T-helper 1 cell treated with Interleukin-12 subunit alpha and Interleukin-12 subunit beta and Interleukin-4 antibody, amounts not matched to agents 30 ng/mL and 1 ng/mL, for 36 hours (primary cell): ENCODE results near the gene CEND1. TPM values are rescaled to one million over a fixed set of nuclear protein-coding genes. Genes with fewer than 3 reads are reported as not detected.
"Not testable (repeated sequence)": the region's sequence is repeated elsewhere in the genome, so short reads cannot be mapped to it uniquely, and the experiment has no call there.

Source experiments
- intact Hi-C: fragments of 100-400 bp; cut with micrococcal nuclease; formaldehyde crosslinking; loops from one replicate; pipeline ENCODE4 v1.15.1; 2024
- total RNA-seq: library from RNA; stranded (reverse); gene quantifications from 2 replicates; pipeline ENCODE4 v1.2.3, GENCODE V29; 2022

The CEND1 gene
- total RNA-seq, 1 donor from 2014 or later: 4.1 TPM

DNA sequence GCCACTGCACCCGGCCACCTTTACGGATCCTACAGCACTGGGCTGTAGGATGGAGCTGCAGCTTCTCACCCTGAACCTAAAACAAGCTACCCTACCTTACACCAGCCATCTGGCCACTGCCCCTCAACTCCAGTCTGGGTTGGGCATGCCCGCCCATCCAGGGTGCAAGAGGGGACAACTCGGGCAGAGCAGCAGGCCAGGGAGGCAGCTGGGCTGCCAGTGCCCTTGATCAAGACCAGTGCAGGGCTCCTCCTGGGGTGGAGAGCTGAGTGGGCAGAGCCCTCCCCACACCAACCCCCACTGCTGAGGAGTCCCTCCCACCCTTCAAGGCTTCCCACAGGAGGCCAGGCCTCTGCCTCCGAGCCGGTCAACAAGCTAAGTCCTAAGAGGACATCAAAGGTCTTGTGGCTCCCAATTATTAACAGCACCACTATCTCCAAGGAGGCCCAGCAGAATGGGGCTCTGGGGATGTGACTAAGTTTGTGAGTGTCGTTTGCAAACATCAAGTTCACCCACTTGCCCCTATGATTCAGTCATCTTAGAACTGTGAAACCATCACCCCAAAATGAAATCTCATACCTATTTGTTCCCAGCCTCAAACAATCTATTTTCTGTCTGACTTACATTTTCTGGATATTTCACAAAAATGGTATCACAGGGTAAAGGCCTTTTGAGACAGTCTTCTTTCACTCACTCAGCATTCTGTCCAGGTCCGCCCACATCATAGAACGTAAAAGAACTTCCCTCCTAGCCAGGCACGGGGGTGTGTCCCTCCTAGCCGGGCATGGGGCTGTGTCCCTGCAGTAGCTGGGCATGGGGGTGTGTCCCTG is 23.6 kb downstream of the CEND1 start:
- intact Hi-C loops: no loop called here

GRCh38 chr11:765802-766091 is 24.1 kb downstream of the CEND1 start:
- intact Hi-C loops: loop anchor here (1.0 kb wide), 2 partner anchors 42 to 103 kb away; no protein-coding TSS in a partner anchor

DNA sequence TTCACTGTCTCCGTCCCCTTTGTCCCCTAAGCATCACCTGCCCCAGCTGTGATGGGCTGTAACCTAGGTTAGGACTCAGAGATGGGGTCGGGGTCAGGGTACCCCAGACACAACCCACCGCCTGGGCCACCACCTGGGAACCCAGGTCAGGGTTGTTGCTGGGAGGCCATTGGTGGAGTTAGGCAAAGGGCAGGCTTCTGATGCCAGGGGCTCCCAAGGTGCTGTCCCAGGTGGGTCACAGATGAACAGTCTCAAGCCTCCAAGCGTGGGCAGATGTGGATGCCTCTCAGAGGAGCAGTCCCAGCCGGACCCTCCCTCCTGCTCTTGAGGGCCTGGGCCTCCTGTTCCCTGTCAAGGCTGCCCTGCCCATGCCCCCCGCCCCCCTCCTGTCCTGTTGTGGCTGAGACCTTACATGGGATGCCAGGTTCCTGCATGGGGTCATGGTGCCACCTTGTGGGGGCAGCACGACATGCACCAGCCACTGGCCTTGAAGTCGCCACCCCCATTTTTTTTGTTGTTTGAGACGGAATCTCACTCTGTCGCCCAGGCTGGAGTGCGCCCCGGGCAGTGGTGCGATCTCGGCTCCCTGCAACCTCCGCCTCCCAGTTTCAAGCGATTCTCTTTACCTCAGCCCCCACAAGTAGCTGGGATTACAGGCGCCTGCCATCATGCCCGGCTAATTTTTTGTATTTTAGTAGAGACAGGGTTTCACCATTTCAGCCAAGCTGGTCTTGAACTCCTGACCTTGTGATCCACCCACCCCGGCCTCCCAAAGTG is 24.7 kb downstream of the CEND1 start:
- intact Hi-C loops: loop anchor here (1.0 kb wide), 2 partner anchors 42 to 103 kb away; no protein-coding TSS in a partner anchor

DNA sequence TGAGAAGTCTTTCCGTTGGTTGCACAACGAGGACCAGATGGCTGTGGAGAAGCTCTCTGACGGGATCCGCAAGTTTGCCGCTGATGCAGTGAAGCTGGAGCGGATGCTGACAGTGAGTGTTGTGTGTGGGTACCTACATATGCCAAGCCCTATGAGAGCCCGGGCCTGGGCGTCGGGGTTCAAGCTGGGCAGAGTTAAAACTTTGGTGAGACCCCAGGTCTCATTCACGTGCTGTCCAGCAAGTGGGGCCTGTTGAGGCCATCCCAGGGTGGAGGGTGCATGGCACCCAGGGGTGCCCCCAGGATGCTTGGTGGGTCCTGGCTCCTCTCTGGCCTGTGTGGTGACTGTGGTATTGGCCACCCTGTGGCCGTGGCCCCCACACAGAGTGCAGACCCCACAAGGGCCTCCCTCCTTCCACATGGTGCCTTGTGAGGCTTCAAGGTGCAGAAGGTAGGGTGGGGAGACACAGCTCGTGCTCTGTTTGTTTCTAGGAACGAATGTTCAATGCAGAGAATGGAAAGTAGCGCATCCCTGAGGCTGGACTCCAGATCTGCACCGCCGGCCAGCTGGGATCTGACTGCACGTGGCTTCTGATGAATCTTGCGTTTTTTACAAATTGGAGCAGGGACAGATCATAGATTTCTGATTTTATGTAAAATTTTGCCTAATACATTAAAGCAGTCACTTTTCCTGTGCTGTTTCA is 25.4 kb downstream of the CEND1 start:
- intact Hi-C loops: loop anchor here (1.0 kb wide), 2 partner anchors 41 to 102 kb away; no protein-coding TSS in a partner anchor

GRCh38 chr11:763549-764321 is 26.2 kb downstream of the CEND1 start:
- intact Hi-C loops: no loop called here

GRCh38 chr11:763073-763463 is 26.8 kb downstream of the CEND1 start:
- intact Hi-C loops: no loop called here

DNA sequence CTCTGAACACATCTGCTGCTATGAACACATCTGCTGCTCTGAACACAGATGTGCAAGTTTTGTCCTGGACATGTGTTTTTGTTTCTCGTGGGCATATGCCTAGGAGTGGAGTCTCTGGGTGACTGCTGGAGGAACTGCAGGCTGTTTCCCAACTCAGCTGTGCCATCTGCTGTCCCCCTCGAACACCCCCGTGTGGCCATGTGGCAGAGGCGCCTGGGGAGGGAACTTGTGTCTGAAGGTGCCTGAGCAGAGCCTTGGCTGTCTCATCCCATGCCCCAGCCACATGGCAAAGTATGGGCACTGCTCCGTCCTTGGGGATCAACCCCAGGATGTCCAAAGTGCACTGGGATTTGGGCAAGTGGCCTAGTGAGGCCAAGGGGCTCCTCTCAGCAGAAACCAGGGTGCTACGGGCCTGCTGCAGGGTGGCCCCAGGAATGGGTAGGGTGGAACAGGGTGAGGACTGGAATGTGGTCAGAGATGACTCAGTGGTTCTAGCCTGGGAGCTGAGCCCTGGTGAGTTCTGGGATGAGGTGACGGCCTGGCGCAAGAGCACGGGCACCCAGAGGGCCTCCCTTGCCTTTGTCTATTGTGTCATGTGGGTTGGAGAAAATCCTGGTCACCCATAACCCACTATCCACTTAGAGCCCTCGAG is 27.3 kb downstream of the CEND1 start:
- intact Hi-C loops: no loop called here

DNA sequence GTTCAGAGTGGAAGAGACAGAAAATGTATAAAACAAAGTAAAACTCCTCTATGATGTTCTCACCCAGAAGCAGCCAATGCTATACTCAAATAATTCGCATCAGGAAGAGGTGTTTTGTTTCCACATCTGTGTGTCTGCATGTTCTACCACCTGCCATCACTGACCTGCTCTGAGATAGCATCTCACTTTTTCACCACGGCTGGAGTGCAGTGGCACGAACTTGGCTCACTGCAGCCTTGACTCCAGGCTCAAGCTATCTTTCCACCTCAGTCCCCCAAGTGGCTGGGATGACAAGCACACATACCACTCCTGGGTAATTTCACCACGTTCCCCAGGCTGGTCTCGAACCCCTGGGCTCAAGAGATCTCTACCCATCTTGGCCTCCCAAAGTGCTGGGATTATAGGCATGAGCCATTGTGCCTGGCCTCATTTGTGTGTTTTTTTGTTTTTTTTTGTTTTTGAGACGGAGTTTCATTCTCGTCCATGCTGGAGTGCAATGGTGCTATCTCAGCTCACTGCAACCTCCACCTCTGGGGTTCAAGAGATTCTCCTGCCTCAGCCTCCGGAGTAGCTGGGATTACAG is 28.3 kb downstream of the CEND1 start:
- intact Hi-C loops: no loop called here

DNA sequence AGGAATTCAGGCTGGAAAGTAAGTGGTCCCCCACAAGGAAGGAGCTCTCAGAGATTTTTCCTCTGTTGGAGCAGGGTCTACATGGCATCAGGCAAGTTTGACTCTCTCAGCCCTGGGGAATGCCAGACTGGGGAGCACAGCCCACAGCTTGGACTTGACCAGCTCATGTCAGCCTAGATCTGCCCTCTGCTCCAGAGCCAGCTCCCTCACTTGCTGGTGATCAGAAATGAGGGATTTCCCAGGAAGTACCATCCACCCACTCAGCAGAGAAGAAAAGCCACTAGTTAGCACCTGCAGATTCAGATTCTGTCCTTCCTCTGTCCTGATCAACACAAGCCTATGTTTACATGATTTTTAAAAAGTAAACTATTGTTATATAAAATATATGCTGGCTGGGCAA is 29.7 kb downstream of the CEND1 start:
- intact Hi-C loops: no loop called here

- intact Hi-C loops: loop anchor here (5.0 kb wide), 1 partner anchor 512 kb away; the partner anchor contains the start of genes PSMD13 and SIRT3
Observed at GRCh38 chr11:749731-750130, 40.2 kb downstream of the CEND1 start.

- intact Hi-C loops: loop anchor here (1.0 to 5.0 kb wide), 2 partner anchors 30 to 511 kb away; partner anchors contain the start of genes PSMD13 and SIRT3
Observed at GRCh38 chr11:748007-748359, 41.9 kb downstream of the CEND1 start.

DNA sequence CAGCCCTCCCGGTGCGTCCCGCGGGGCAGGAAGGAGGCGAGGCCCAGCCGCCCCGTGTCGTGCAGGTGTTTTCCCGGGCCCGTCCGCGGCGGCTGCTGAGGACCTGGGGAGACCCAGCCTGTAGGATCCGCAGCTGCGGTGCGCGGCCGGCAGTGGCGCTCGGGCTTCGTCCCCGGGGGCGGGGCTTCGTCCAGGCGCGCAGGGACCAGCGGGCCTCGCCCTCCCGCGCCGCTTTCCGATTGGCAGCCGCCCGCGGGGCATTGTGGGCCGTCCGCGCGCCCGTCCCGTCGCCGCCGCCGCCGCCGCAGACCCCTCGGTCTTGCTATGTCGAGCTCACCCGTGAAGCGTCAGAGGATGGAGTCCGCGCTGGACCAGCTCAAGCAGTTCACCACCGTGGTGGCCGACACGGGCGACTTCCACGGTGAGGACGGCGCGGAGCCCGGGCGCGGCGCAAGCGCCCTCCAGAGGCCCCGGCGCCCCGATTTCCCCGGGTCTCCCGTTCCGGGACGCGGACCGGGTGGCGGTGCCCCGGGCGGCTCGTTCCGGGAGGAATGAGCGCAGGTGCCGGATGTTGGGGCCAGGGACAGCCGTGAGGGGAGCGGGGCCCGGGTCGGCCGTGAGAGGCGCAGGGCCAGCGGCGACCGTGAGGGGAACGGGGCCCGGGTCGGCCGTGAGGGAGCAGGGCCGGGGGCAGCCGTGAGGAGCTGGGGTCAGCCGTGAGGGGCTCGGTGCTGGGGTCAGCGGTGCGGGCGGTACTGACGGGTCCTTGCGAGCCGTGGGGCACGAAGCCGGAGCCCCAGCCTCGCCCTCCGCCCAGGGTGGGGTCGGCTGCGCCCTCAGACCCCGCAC is 42.5 kb downstream of the CEND1 start, which contains the start of gene TALDO1:
TSS of gene TALDO1 (plus strand) at position 307 of the 849 bp plus-strand sequence. CDS start at position 325, 18 bp downstream.
- intact Hi-C loops: loop anchor here (1.0 to 5.0 kb wide), 9 partner anchors 24 to 510 kb away; partner anchors contain the start of genes DEAF1, HRAS, IRF7 and LMNTD2

- intact Hi-C loops: loop anchor here (1.0 to 5.0 kb wide), 8 partner anchors 23 to 509 kb away; partner anchors contain the start of genes DEAF1, HRAS, IRF7 and LMNTD2
Observed at GRCh38 chr11:746289-747157, 43.4 kb downstream of the CEND1 start.

- intact Hi-C loops: loop anchor here (5.0 kb wide), 1 partner anchor 508 kb away; the partner anchor contains the start of genes PSMD13 and SIRT3
Observed at GRCh38 chr11:745428-745827, 44.5 kb downstream of the CEND1 start.

- intact Hi-C loops: no loop called here
Observed at GRCh38 chr11:742571-743201, 47.2 kb downstream of the CEND1 start.

- intact Hi-C loops: no loop called here
Observed at GRCh38 chr11:742156-742546, 47.7 kb downstream of the CEND1 start.

- intact Hi-C loops: not testable (repeated sequence)
Observed at GRCh38 chr11:737899-738298, 52.0 kb downstream of the CEND1 start.
